ENCODE results near the gene LMBR1L. TPM values are rescaled to one million over a fixed set of nuclear protein-coding genes. Genes with fewer than 3 reads are reported as not detected.

LMBR1L gene
- total and polyA plus RNA-seq, 2 of the 13 experiments (the other 11 are each of a cell fraction or from before 2014, with no cell fraction given), result 12.2 to 65.9 TPM

- TF ChIP-seq ZNF44 (CRISPR knock-in tag; IDR thresholded peaks at IDR 0.05), result no peak
- TF ChIP-seq POGK (CRISPR knock-in tag; conservative IDR thresholded peaks at IDR 0.05), result no peak
- peak; percentile 37 to 62; a peak in 1 of 4 replicates for TF ChIP-seq HMGXB4 (CRISPR knock-in tag; IDR thresholded peaks at IDR 0.05; ENCODE audit: borderline replicate concordance in 1 of 2, low read depth in 1 of 2)
- TF ChIP-seq ZNF703 (CRISPR knock-in tag; IDR thresholded peaks at IDR 0.05; ENCODE audit: borderline replicate concordance), result no peak
- no peak for TF ChIP-seq NR0B2 (CRISPR knock-in tag; IDR thresholded peaks at IDR 0.05)
- TF ChIP-seq KAT7 (CRISPR knock-in tag; IDR thresholded peaks at IDR 0.05; ENCODE audit: borderline replicate concordance), result no peak
- no peak for TF ChIP-seq GRHL1 (CRISPR knock-in tag; conservative IDR thresholded peaks at IDR 0.05)
- TF ChIP-seq ARNT2 (CRISPR knock-in tag; IDR thresholded peaks at IDR 0.05; ENCODE audit: low read depth), result no peak
- TF ChIP-seq ATF2 (CRISPR knock-in tag; IDR thresholded peaks at IDR 0.05), result no peak
- TF ChIP-seq EEA1 (CRISPR knock-in tag; IDR thresholded peaks at IDR 0.05; ENCODE audit: borderline replicate concordance), result no peak
- TF ChIP-seq ETV5 (CRISPR knock-in tag; IDR thresholded peaks at IDR 0.05; ENCODE audit: borderline replicate concordance), result peak; percentile 77; the same call in 1 of the 2 replicates
- peak; percentile 59 for TF ChIP-seq SALL1 (CRISPR knock-in tag; IDR thresholded peaks at IDR 0.05)
- no peak for TF ChIP-seq RORA (CRISPR knock-in tag; IDR thresholded peaks at IDR 0.05)
- no peak for TF ChIP-seq MAFG (CRISPR knock-in tag; IDR thresholded peaks at IDR 0.05)
- TF ChIP-seq NR2C2 (CRISPR knock-in tag; IDR thresholded peaks at IDR 0.05; ENCODE audit: borderline replicate concordance), result peak; percentile 72
- no peak for TF ChIP-seq HOXA3 (CRISPR knock-in tag; IDR thresholded peaks at IDR 0.05)
- no peak for TF ChIP-seq ISX (CRISPR knock-in tag; conservative IDR thresholded peaks at IDR 0.05)
- peak; percentile 87 for TF ChIP-seq HNF4A (CRISPR knock-in tag; IDR thresholded peaks at IDR 0.05)
- no peak for TF ChIP-seq HNRNPK (IDR thresholded peaks at IDR 0.05; ENCODE audit: low read depth, low read length, poor library complexity, severe bottlenecking)
- TF ChIP-seq ZFP1 (CRISPR knock-in tag; IDR thresholded peaks at IDR 0.05), result no peak
- TF ChIP-seq SMC3 (IDR thresholded peaks at IDR 0.05; ENCODE audit: low read length), result peak; percentile 80; the same call in 1 of the 2 replicates
- no peak for TF ChIP-seq E2F5 (CRISPR knock-in tag; conservative IDR thresholded peaks at IDR 0.05)
Measured at GRCh38 chr12:49121047-49121696, 10.5 kb upstream of the LMBR1L start (continued).
